ENCODE measurements around the gene PTPRF. TPM values are rescaled to one million over a fixed set of nuclear protein-coding genes. Genes with fewer than 3 reads are reported as not detected.
"Not testable (repeated sequence)": the region's sequence is repeated elsewhere in the genome, so short reads cannot be mapped to it uniquely, and the experiment has no call there.

PTPRF gene
- total and polyA plus RNA-seq, 4 experiments from 2014 or later: not detected

DNA sequence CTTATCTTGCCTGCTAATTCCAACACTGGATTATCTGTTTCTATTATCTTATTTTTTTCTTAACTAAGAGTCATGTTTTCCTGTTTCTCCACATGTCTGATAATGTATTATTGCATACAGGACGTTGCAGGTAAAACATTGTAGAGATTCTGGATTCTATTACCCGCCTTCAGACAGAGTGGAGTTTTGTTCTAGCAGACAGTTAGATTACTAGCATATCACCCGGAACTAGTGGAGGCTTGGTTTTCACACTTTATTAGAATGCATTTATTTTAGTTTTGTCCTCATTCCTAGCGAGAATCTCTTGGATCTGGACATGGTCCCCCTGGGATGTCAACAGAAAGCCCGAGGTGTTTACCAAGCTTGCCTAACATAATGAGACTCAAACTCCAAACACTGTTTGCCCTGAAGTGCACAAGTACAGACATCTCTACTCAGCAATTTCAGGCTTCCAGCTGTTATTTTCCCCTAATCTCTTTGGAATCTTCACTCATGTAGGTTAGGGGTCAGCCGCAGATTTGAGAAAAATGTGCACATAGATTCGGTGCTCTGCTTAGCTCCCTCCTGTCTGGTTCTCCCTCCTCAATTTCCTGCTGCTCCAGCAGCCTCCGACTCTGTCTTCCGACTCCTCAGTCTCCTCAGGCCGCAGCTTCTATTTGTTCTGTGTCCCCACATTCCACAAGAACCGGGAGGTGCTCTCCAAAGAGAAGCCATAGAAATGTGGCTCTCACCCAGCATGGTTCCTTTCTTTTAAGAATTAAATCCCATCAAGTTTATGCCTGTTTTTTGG is 36.8 kb upstream of the PTPRF start:
- ChIA-PET CTCF (ENCODE audit: partially characterized antibody) (no interaction called here), POLR2A (ENCODE audit: partially characterized antibody) (no interaction called here)
- Histone ChIP-seq H3K27ac (ENCODE audit: low read depth, low read length) (no peak overlapping the region), H3K36me3 (ENCODE audit: insufficient read depth, low read length) (no peaks in the 10 kb centered on the region), H3K9me3 (ENCODE audit: control insufficient read depth in 1 of 2, low read length in 2 of 2) (no peaks in the 10 kb centered on the region), H3K27me3 (ENCODE audit: insufficient read depth, low read length) (no peaks in the 10 kb centered on the region), H3K4me3 (ENCODE audit: low read length in 2 of 2) (no peak overlapping the region), H3K4me1 (ENCODE audit: insufficient read depth, low read length) (no peaks in the 10 kb centered on the region)
- Mint-ChIP-seq H3K4me1 (no peaks in the 10 kb centered on the region), H3K9me3 (peaks cover 4 to 42% (median 30%) of the 10 kb centered on the region in 8 donors), H3K4me3 (no peak overlapping the region), H3K27ac (no peak overlapping the region), H3K27me3 (peaks cover 5% of the 10 kb centered on the region in 2 donors), H3K36me3 (peaks cover 0 to 11% of the 10 kb centered on the region in 2 donors)
- DNase-seq: no peak
- intact Hi-C loops (cut with micrococcal nuclease): no loop called here

- no peaks in the 10 kb centered on the region for H3K4me1 ChIP-seq (ENCODE audit: insufficient read depth, low read length)
- Mint-ChIP-seq H3K27ac (no peak overlapping the region), H3K36me3 (peaks cover 0 to under 1% of the 10 kb centered on the region in 2 donors), H3K27me3 (peaks cover 8 to 10% of the 10 kb centered on the region in 2 donors), H3K9me3 (peaks cover 0 to 29% (median 18%) of the 10 kb centered on the region in 8 donors), H3K4me1 (no peaks in the 10 kb centered on the region), H3K4me3 (no peak overlapping the region)
- no peaks in the 10 kb centered on the region for H3K9me3 ChIP-seq (ENCODE audit: control insufficient read depth in 1 of 2, low read length in 2 of 2)
- POLR2A ChIA-PET (ENCODE audit: partially characterized antibody): no interaction called here
- H3K27me3 ChIP-seq (ENCODE audit: insufficient read depth, low read length): no peaks in the 10 kb centered on the region
- intact Hi-C loops (cut with micrococcal nuclease): no loop called here
- no peaks in the 10 kb centered on the region for H3K36me3 ChIP-seq (ENCODE audit: insufficient read depth, low read length)
- no peak overlapping the region for H3K4me3 ChIP-seq (ENCODE audit: low read length in 2 of 2)
- DNase-seq: no peak
- CTCF ChIA-PET (ENCODE audit: partially characterized antibody): no interaction called here
- H3K27ac ChIP-seq (ENCODE audit: low read depth, low read length): no peak overlapping the region
Measured at GRCh38 chr1:43495204-43495603, 35.5 kb upstream of the PTPRF start.

GRCh38 chr1:43499898-43500297 is 30.8 kb upstream of the PTPRF start:
- Histone ChIP-seq H3K4me3 (ENCODE audit: low read length in 2 of 2) (no peak overlapping the region), H3K9me3 (ENCODE audit: control insufficient read depth in 1 of 2, low read length in 2 of 2) (no peaks in the 10 kb centered on the region), H3K27me3 (ENCODE audit: insufficient read depth, low read length) (no peaks in the 10 kb centered on the region), H3K4me1 (ENCODE audit: insufficient read depth, low read length) (no peaks in the 10 kb centered on the region), H3K27ac (ENCODE audit: low read depth, low read length) (no peak overlapping the region), H3K36me3 (ENCODE audit: insufficient read depth, low read length) (no peaks in the 10 kb centered on the region)
- intact Hi-C loops (cut with micrococcal nuclease): no loop called here
- no peak overlapping the region for H3K4me3 Mint-ChIP-seq
- ChIA-PET POLR2A (ENCODE audit: partially characterized antibody) (no interaction called here), CTCF (ENCODE audit: partially characterized antibody) (no interaction called here)
- no peaks in the 10 kb centered on the region for H3K4me1 Mint-ChIP-seq
- H3K9me3 Mint-ChIP-seq: peaks cover 0 to 2% (median 0%) of the 10 kb centered on the region in 8 donors
- H3K27me3 Mint-ChIP-seq: peaks cover 7 to 10% of the 10 kb centered on the region in 2 donors
- no peaks in the 10 kb centered on the region for H3K36me3 Mint-ChIP-seq
- DNase-seq: no peak
- H3K27ac Mint-ChIP-seq: peak overlapping the region in 1 of 7 donors; percentile 34

DNA sequence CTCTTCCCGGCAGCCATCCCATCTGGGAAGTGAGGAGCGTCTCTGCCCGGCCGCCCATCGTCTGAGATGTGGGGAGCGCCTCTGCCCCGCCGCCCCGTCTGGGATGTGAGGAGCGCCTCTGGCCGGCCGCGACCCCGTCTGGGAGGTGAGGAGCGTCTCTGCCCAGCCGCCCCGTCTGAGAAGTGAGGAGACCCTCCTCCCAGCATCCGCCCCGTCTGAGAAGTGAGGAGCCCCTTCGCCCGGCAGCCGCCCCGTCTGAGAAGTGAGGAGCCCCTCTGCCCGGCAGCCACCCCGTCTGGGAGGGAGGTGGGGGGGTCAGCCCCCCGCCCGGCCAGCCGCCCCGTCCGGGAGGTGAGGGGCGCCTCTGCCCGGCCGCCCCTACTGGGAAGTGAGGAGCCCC is 28.9 kb upstream of the PTPRF start:
- H3K36me3 Mint-ChIP-seq; H3K4me3 ChIP-seq (ENCODE audit: low read length in 2 of 2); H3K4me1 Mint-ChIP-seq; H3K4me3 Mint-ChIP-seq; CTCF ChIA-PET (ENCODE audit: partially characterized antibody); POLR2A ChIA-PET (ENCODE audit: partially characterized antibody); DNase-seq; H3K9me3 ChIP-seq (ENCODE audit: control insufficient read depth in 1 of 2, low read length in 2 of 2); H3K36me3 ChIP-seq (ENCODE audit: insufficient read depth, low read length); H3K27me3 Mint-ChIP-seq; H3K4me1 ChIP-seq (ENCODE audit: insufficient read depth, low read length); H3K9me3 Mint-ChIP-seq; H3K27ac Mint-ChIP-seq; H3K27ac ChIP-seq (ENCODE audit: low read depth, low read length); intact Hi-C loops (cut with micrococcal nuclease); H3K27me3 ChIP-seq (ENCODE audit: insufficient read depth, low read length): not testable (repeated sequence)

GRCh38 chr1:43503534-43503933 is 27.1 kb upstream of the PTPRF start:
- H3K4me3 Mint-ChIP-seq: no peak overlapping the region
- Histone ChIP-seq H3K27me3 (ENCODE audit: insufficient read depth, low read length) (no peaks in the 10 kb centered on the region), H3K9me3 (ENCODE audit: control insufficient read depth in 1 of 2, low read length in 2 of 2) (no peaks in the 10 kb centered on the region), H3K4me1 (ENCODE audit: insufficient read depth, low read length) (no peaks in the 10 kb centered on the region), H3K4me3 (ENCODE audit: low read length in 2 of 2) (no peak overlapping the region), H3K27ac (ENCODE audit: low read depth, low read length) (no peak overlapping the region), H3K36me3 (ENCODE audit: insufficient read depth, low read length) (no peaks in the 10 kb centered on the region)
- no peaks in the 10 kb centered on the region for H3K4me1 Mint-ChIP-seq
- H3K27me3 Mint-ChIP-seq: peaks cover 5 to 7% of the 10 kb centered on the region in 2 donors
- no peaks in the 10 kb centered on the region for H3K36me3 Mint-ChIP-seq
- ChIA-PET CTCF (ENCODE audit: partially characterized antibody) (no interaction called here), POLR2A (ENCODE audit: partially characterized antibody) (no interaction called here)
- H3K27ac Mint-ChIP-seq: no peak overlapping the region
- intact Hi-C loops (cut with micrococcal nuclease): no loop called here
- DNase-seq: no peak
- peaks cover 0 to 2% (median 0%) of the 10 kb centered on the region in 8 donors for H3K9me3 Mint-ChIP-seq

GRCh38 chr1:43505077-43505780 is 25.5 kb upstream of the PTPRF start:
- DNase-seq: no peak
- Mint-ChIP-seq H3K27me3 (peaks cover 4 to 9% of the 10 kb centered on the region in 2 donors), H3K36me3 (no peaks in the 10 kb centered on the region), H3K27ac (no peak overlapping the region), H3K9me3 (peaks cover 0 to 2% (median 0%) of the 10 kb centered on the region in 8 donors), H3K4me1 (peaks cover 0 to 3% (median 0%) of the 10 kb centered on the region in 4 donors), H3K4me3 (no peak overlapping the region)
- H3K36me3 ChIP-seq (ENCODE audit: insufficient read depth, low read length): no peaks in the 10 kb centered on the region
- ChIA-PET POLR2A (ENCODE audit: partially characterized antibody) (no interaction called here), CTCF (ENCODE audit: partially characterized antibody) (no interaction called here)
- H3K27me3 ChIP-seq (ENCODE audit: insufficient read depth, low read length): no peaks in the 10 kb centered on the region
- no peak overlapping the region for H3K27ac ChIP-seq (ENCODE audit: low read depth, low read length)
- H3K9me3 ChIP-seq (ENCODE audit: control insufficient read depth in 1 of 2, low read length in 2 of 2): no peaks in the 10 kb centered on the region
- intact Hi-C loops (cut with micrococcal nuclease): no loop called here
- no peak overlapping the region for H3K4me3 ChIP-seq (ENCODE audit: low read length in 2 of 2)
- H3K4me1 ChIP-seq (ENCODE audit: insufficient read depth, low read length): no peaks in the 10 kb centered on the region

- peaks cover 0 to 3% (median 0%) of the 10 kb centered on the region in 4 donors for H3K4me1 Mint-ChIP-seq
- Histone ChIP-seq H3K27me3 (ENCODE audit: insufficient read depth, low read length) (no peaks in the 10 kb centered on the region), H3K27ac (ENCODE audit: low read depth, low read length) (no peak overlapping the region), H3K4me3 (ENCODE audit: low read length in 2 of 2) (no peak overlapping the region), H3K36me3 (ENCODE audit: insufficient read depth, low read length) (no peaks in the 10 kb centered on the region), H3K4me1 (ENCODE audit: insufficient read depth, low read length) (no peaks in the 10 kb centered on the region), H3K9me3 (ENCODE audit: control insufficient read depth in 1 of 2, low read length in 2 of 2) (no peaks in the 10 kb centered on the region)
- ChIA-PET POLR2A (ENCODE audit: partially characterized antibody) (no interaction called here), CTCF (ENCODE audit: partially characterized antibody) (no interaction called here)
- intact Hi-C loops (cut with micrococcal nuclease): no loop called here
- H3K4me3 Mint-ChIP-seq: no peak overlapping the region
- no peak overlapping the region for H3K27ac Mint-ChIP-seq
- no peak for DNase-seq
- H3K9me3 Mint-ChIP-seq: peaks cover 0 to 2% (median under 1%) of the 10 kb centered on the region in 8 donors
- peaks cover 5 to 7% of the 10 kb centered on the region in 2 donors for H3K27me3 Mint-ChIP-seq
- H3K36me3 Mint-ChIP-seq: peaks cover 0 to under 1% of the 10 kb centered on the region in 2 donors
Measured at GRCh38 chr1:43506233-43506632, 24.4 kb upstream of the PTPRF start.

Measured in CD4-positive, alpha-beta memory T cell (primary cell).